K562 (cell line): ENCODE data around the gene ITPR2. TPM values are rescaled to one million over a fixed set of nuclear protein-coding genes. Genes with fewer than 3 reads are reported as not detected.

ENCODE experiments used
- ATAC-seq: fragments of 200-7000 bp; cut with Tn5 transposase; 3 replicates; pipeline ENCODE4 v1.9.1; 2020; ENCODE audit warnings: moderate library complexity
- BruUV-seq: library from RNA; stranded (reverse); fragments of 400-500 nt; replicated peaks from 2 replicates; lab custom pipeline; 2021; lab: Mats Ljungman, UMichigan
- CTCF ChIA-PET: fragments of 300-600 bp; formaldehyde crosslinking; extraction: SDS; loops from one replicate; lab custom pipeline; 2021; ENCODE audit warnings: low intra/inter-chr PET ratio; lab: Yijun Ruan, JAX
- POLR2A ChIA-PET: fragments of 300-600, 350-650 bp; sonication (Branson Sonifier 250); formaldehyde crosslinking; extraction: SDS; loops from one replicate; lab custom pipeline; 2021; ENCODE audit warnings: antibody characterized with exemption, inconsistent platforms; lab: Yijun Ruan, JAX
- DNase-seq, 4 experiments: peaks; one replicate each; pipeline versions ENCODE4 v3.0.0 to v3.0.0-alpha.2; 2011 to 2018; ENCODE audit warnings: low spot score in 3 of 4, mixed read lengths in 3 of 4; ENCODE audit errors: extremely low read depth in 1 of 4
- FAIRE-seq: peaks from 2 replicates; lab custom pipeline; 2011; peaks lifted over from hg19 to GRCh38; lab: Jason Lieb, UNC
- H2AFZ ChIP-seq: 2 replicates; pipeline ENCODE4 v1.6.0; 2011; ENCODE audit warnings: low read depth, low read length, control low read depth, inconsistent platforms
- H3K27ac ChIP-seq: fragments of 200-600 bp; 3 replicates; pipeline ENCODE4 v1.8.0; 2011; ENCODE audit warnings: low read depth, mild to moderate bottlenecking, control low read depth, inconsistent platforms, low read length, moderate library complexity, mixed read lengths; ENCODE audit errors: extremely low read depth
- H3K27me3 ChIP-seq, 2 experiments: fragments of 300-600 bp in 1 of 2; 2 replicates in 1 of 2; 3 replicates in 1 of 2; pipeline versions ENCODE4 v1.6.0 to v1.8.0; 2011; ENCODE audit warnings: inconsistent platforms in 2 of 2, low read length in 2 of 2, mild to moderate bottlenecking in 1 of 2, mixed read lengths in 1 of 2, moderate library complexity in 1 of 2; ENCODE audit not compliant: control insufficient read depth in 2 of 2, insufficient read depth in 2 of 2
- H3K36me3 ChIP-seq: fragments of 300-600 bp; 3 replicates; pipeline ENCODE4 v1.8.0; 2011; ENCODE audit warnings: mild to moderate bottlenecking, low read length, inconsistent platforms; ENCODE audit not compliant: control insufficient read depth, insufficient read depth
- H3K4me1 ChIP-seq, 2 experiments: fragments of 200-600 bp in 1 of 2; replicated peaks in 1 of 2; 2 replicates in 1 of 2; 3 replicates in 1 of 2; pipeline versions ENCODE4 v1.5.1 to v1.8.0; 2011; ENCODE audit warnings: inconsistent platforms in 2 of 2, low read length in 2 of 2, mild to moderate bottlenecking in 1 of 2, mixed read lengths in 1 of 2, moderate library complexity in 1 of 2; ENCODE audit not compliant: control insufficient read depth in 2 of 2, insufficient read depth in 2 of 2
- H3K4me2 ChIP-seq: 2 replicates; pipeline ENCODE4 v1.6.1; 2011; ENCODE audit warnings: low read length, control low read depth, inconsistent platforms, mixed read lengths; ENCODE audit not compliant: insufficient read depth
- H3K4me3 ChIP-seq: fragments of 200-600 bp; sonication (generic), shearing (Covaris generic); 2 replicates; pipeline ENCODE4 v1.5.1; 2016; ENCODE audit warnings: control low read depth, inconsistent platforms
- H3K79me2 ChIP-seq: fragments of 200-600 bp; 3 replicates; pipeline ENCODE4 v1.8.0; 2011; ENCODE audit warnings: low read length, inconsistent platforms; ENCODE audit not compliant: control insufficient read depth, insufficient read depth
- H3K9ac ChIP-seq, 2 experiments: 2 replicates each; pipeline versions ENCODE4 v1.6.0 to v1.6.1; 2011; ENCODE audit warnings: low read depth in 2 of 2, low read length in 2 of 2, control low read depth in 1 of 2, inconsistent platforms in 1 of 2, mild to moderate bottlenecking in 1 of 2, mixed read lengths in 1 of 2; ENCODE audit not compliant: insufficient read depth in 1 of 2
- H3K9me1 ChIP-seq: one replicate; pipeline ENCODE4 v1.6.0; 2011; ENCODE audit warnings: inconsistent platforms, mild to moderate bottlenecking, low read length, moderate library complexity; ENCODE audit not compliant: control insufficient read depth, insufficient read depth
- H3K9me3 ChIP-seq: replicated peaks from 2 replicates; pipeline ENCODE4 v1.5.1; 2011; ENCODE audit warnings: low read depth, low read length, inconsistent platforms; ENCODE audit not compliant: control insufficient read depth, insufficient read depth
- H4K20me1 ChIP-seq: replicated peaks from 2 replicates; pipeline ENCODE4 v1.6.1; 2011; ENCODE audit warnings: low read length, inconsistent platforms, mixed read lengths; ENCODE audit not compliant: control insufficient read depth, insufficient read depth
- HMBOX1 ChIP-seq: sonication (generic); IDR thresholded peaks from 2 replicates; pipeline ENCODE4 v1.6.1; 2016
- RFX5 ChIP-seq: IDR thresholded peaks from 2 replicates; pipeline ENCODE4 v1.6.1; 2011; ENCODE audit warnings: low read depth, mild to moderate bottlenecking, improper control_type of control experiment, low read length
- in situ Hi-C: fragments of 300-500 bp; cut with MboI; formaldehyde crosslinking; loops from 4 replicates; pipeline ENCODE4 v1.15.0; 2018; ENCODE audit warnings: inconsistent platforms, mixed read lengths
- intact Hi-C: fragments of 100-400 bp; cut with micrococcal nuclease; formaldehyde crosslinking; loops from 2 replicates; pipeline ENCODE4 v1.14.2; 2022
- polyA plus RNA-seq, 8 experiments: library from polyadenylated mRNA; depleted of rRNA in 4 of 8; stranded (reverse) in 5 of 8; unstranded in 3 of 8; fragments of >200 nt; fragmentation: Nextera tagmentation in 2 of 8; fragmentation: Illumina TruSeq in 1 of 8; extraction: Ambion mirVana in 2 of 8; extraction: Trizol in 1 of 8; gene quantifications; 2 replicates each; pipeline versions ENCODE4 v1.2.1 to v1.2.3, GENCODE V29; 2011 to 2014; ENCODE audit warnings: inconsistent platforms in 1 of 8, missing spikeins in 1 of 8
- total RNA-seq, 7 experiments: library from RNA; depleted of rRNA in 6 of 7; stranded (reverse); fragments of >200 nt in 6 of 7; fragmentation: Illumina TruSeq in 2 of 7; extraction: Trizol in 2 of 7; gene quantifications; 2 replicates each; pipeline versions ENCODE4 v1.2.1 to v1.2.3, GENCODE V29; 2011 to 2021; ENCODE audit warnings: low replicate concordance in 1 of 7
- TF ChIP-seq, protein P1 (sequence below): fragments of 450-650 bp; IDR thresholded peaks from 2 replicates; pipeline ENCODE4 v1.6.1; 2014; ENCODE audit warnings: low read depth, mild to moderate bottlenecking, moderate library complexity, borderline replicate concordance
- TF ChIP-seq, protein P2 (sequence below), 2 experiments: fragments of 450-650 bp; IDR thresholded peaks; 2 replicates each; pipeline ENCODE4 v1.6.1; 2018; ENCODE audit warnings: mild to moderate bottlenecking in 2 of 2, low read depth in 1 of 2; ENCODE audit not compliant: partially characterized antibody in 2 of 2
- TF ChIP-seq, protein P3 (sequence below), 3 experiments: fragments of 200-800 bp in 1 of 3; fragments of 250-450 bp in 1 of 3; fragments of 450-650 bp in 1 of 3; sonication (Bioruptor Pico) in 1 of 3; sonication (Bioruptor generic) in 1 of 3; formaldehyde crosslinking in 1 of 3; IDR thresholded peaks; 2 replicates each; pipeline versions ENCODE4 v1.6.1 to v1.8.0; 2016 to 2022; ENCODE audit warnings: mild to moderate bottlenecking in 2 of 3, missing genetic modification characterization in 2 of 3, missing compliant biosample characterization in 1 of 3, moderate library complexity in 1 of 3
- TF ChIP-seq, protein P4 (sequence below): fragments of 450-650 bp; formaldehyde crosslinking; IDR thresholded peaks from 2 replicates; pipeline ENCODE4 v1.4.0; 2020; ENCODE audit warnings: mild to moderate bottlenecking, mixed read lengths

ITPR2 gene
- total and polyA plus RNA-seq, 9 of the 15 experiments (the other 6 are each of a cell fraction or from before 2014, with no cell fraction given), result 0.21 to 3.3 (median 0.95) TPM

GRCh38 chr12:26473291-26473690 is 359.7 kb downstream of the ITPR2 start (continued):
- TF ChIP-seq, protein P1, sequence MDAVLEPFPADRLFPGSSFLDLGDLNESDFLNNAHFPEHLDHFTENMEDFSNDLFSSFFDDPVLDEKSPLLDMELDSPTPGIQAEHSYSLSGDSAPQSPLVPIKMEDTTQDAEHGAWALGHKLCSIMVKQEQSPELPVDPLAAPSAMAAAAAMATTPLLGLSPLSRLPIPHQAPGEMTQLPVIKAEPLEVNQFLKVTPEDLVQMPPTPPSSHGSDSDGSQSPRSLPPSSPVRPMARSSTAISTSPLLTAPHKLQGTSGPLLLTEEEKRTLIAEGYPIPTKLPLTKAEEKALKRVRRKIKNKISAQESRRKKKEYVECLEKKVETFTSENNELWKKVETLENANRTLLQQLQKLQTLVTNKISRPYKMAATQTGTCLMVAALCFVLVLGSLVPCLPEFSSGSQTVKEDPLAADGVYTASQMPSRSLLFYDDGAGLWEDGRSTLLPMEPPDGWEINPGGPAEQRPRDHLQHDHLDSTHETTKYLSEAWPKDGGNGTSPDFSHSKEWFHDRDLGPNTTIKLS, result no peak

- H3K36me3 ChIP-seq, result no peaks in the 10 kb centered on the region
- no peaks in the 10 kb centered on the region for H3K4me1 ChIP-seq
- no peak overlapping the region for H3K4me3 ChIP-seq
- H3K9me3 ChIP-seq, result no peaks in the 10 kb centered on the region
- H3K4me2 ChIP-seq, result no peak overlapping the region
- ChIA-PET CTCF (no interaction called here), POLR2A (no interaction called here)
- BruUV-seq, result no TSS peak
- H2AFZ ChIP-seq, result no peak overlapping the region
- FAIRE-seq, result no peak
- intact Hi-C loops, result no loop called here
- H3K79me2 ChIP-seq, result no peaks in the 10 kb centered on the region
- H3K9me1 ChIP-seq, result no peaks in the 10 kb centered on the region
- no peaks in the 10 kb centered on the region for H4K20me1 ChIP-seq
- H3K9ac ChIP-seq, result no peak overlapping the region
- in situ Hi-C loops, result no loop called here
- H3K27ac ChIP-seq, result no peak overlapping the region
- no peak for DNase-seq
- H3K27me3 ChIP-seq, result no peaks in the 10 kb centered on the region; a peak in 1 of 5 replicates
- ATAC-seq, result no peak
- TF ChIP-seq, protein P2, sequence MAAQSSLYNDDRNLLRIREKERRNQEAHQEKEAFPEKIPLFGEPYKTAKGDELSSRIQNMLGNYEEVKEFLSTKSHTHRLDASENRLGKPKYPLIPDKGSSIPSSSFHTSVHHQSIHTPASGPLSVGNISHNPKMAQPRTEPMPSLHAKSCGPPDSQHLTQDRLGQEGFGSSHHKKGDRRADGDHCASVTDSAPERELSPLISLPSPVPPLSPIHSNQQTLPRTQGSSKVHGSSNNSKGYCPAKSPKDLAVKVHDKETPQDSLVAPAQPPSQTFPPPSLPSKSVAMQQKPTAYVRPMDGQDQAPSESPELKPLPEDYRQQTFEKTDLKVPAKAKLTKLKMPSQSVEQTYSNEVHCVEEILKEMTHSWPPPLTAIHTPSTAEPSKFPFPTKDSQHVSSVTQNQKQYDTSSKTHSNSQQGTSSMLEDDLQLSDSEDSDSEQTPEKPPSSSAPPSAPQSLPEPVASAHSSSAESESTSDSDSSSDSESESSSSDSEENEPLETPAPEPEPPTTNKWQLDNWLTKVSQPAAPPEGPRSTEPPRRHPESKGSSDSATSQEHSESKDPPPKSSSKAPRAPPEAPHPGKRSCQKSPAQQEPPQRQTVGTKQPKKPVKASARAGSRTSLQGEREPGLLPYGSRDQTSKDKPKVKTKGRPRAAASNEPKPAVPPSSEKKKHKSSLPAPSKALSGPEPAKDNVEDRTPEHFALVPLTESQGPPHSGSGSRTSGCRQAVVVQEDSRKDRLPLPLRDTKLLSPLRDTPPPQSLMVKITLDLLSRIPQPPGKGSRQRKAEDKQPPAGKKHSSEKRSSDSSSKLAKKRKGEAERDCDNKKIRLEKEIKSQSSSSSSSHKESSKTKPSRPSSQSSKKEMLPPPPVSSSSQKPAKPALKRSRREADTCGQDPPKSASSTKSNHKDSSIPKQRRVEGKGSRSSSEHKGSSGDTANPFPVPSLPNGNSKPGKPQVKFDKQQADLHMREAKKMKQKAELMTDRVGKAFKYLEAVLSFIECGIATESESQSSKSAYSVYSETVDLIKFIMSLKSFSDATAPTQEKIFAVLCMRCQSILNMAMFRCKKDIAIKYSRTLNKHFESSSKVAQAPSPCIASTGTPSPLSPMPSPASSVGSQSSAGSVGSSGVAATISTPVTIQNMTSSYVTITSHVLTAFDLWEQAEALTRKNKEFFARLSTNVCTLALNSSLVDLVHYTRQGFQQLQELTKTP (IDR thresholded peaks at IDR 0.05; ENCODE audit: low read depth in 1 of 2, partially characterized antibody in 2 of 2), result no peak
- no peak for TF ChIP-seq HMBOX1
- no peak for TF ChIP-seq RFX5
- TF ChIP-seq, protein P3, sequence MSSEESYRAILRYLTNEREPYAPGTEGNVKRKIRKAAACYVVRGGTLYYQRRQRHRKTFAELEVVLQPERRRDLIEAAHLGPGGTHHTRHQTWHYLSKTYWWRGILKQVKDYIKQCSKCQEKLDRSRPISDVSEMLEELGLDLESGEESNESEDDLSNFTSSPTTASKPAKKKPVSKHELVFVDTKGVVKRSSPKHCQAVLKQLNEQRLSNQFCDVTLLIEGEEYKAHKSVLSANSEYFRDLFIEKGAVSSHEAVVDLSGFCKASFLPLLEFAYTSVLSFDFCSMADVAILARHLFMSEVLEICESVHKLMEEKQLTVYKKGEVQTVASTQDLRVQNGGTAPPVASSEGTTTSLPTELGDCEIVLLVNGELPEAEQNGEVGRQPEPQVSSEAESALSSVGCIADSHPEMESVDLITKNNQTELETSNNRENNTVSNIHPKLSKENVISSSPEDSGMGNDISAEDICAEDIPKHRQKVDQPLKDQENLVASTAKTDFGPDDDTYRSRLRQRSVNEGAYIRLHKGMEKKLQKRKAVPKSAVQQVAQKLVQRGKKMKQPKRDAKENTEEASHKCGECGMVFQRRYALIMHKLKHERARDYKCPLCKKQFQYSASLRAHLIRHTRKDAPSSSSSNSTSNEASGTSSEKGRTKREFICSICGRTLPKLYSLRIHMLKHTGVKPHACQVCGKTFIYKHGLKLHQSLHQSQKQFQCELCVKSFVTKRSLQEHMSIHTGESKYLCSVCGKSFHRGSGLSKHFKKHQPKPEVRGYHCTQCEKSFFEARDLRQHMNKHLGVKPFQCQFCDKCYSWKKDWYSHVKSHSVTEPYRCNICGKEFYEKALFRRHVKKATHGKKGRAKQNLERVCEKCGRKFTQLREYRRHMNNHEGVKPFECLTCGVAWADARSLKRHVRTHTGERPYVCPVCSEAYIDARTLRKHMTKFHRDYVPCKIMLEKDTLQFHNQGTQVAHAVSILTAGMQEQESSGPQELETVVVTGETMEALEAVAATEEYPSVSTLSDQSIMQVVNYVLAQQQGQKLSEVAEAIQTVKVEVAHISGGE (CRISPR knock-in tag; IDR thresholded peaks at IDR 0.05), result 0 out of 6 replicates have a peak, but pooled peaks of 1 of the 3 experiments have one; percentile 26
- TF ChIP-seq, protein P4, sequence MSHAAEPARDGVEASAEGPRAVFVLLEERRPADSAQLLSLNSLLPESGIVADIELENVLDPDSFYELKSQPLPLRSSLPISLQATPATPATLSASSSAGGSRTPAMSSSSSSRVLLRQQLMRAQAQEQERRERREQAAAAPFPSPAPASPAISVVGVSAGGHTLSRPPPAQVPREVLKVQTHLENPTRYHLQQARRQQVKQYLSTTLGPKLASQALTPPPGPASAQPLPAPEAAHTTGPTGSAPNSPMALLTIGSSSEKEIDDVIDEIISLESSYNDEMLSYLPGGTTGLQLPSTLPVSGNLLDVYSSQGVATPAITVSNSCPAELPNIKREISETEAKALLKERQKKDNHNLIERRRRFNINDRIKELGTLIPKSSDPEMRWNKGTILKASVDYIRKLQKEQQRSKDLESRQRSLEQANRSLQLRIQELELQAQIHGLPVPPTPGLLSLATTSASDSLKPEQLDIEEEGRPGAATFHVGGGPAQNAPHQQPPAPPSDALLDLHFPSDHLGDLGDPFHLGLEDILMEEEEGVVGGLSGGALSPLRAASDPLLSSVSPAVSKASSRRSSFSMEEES (CRISPR knock-in tag), result no peak
Observed at GRCh38 chr12:26471560-26471959, 361.4 kb downstream of the ITPR2 start.
